GM19238 (cell line): ENCODE data around the gene LSG1.

Source experiments
- DNase-seq: peaks from one replicate; pipeline ENCODE4 v3.0.0; 2011; ENCODE audit warnings: low spot score; ENCODE audit not compliant: insufficient read length

The LSG1 gene

GRCh38 chr3:194671900-194672808 lies at the start of gene LSG1:
TSS of gene LSG1 (minus strand) at chr3:194672191. CDS start at chr3:194672162, 29 bp downstream.
- peak; percentile 77 for DNase-seq

- no peak for DNase-seq
Observed at GRCh38 chr3:194720048-194720447, 48.1 kb upstream of the LSG1 start.

- DNase-seq, result no peak
Observed at GRCh38 chr3:194718079-194718478, 46.1 kb upstream of the LSG1 start.

GRCh38 chr3:194715022-194715800 lies 43.2 kb upstream of the LSG1 start:
- DNase-seq, result no peak

- no peak for DNase-seq
Observed at GRCh38 chr3:194714564-194714963, 42.6 kb upstream of the LSG1 start.

- no peak for DNase-seq
Observed at GRCh38 chr3:194714137-194714455, 42.1 kb upstream of the LSG1 start.

GRCh38 chr3:194713299-194714136 lies 41.5 kb upstream of the LSG1 start:
- DNase-seq, result no peak

- DNase-seq, result no peak
Observed at GRCh38 chr3:194711913-194712312, 39.9 kb upstream of the LSG1 start.

GRCh38 chr3:194711286-194711685 lies 39.3 kb upstream of the LSG1 start:
- DNase-seq, result no peak

GRCh38 chr3:194707147-194707540 lies 35.2 kb upstream of the LSG1 start:
- DNase-seq, result no peak

GRCh38 chr3:194705761-194706160 lies 33.8 kb upstream of the LSG1 start:
- DNase-seq, result no peak

GRCh38 chr3:194705227-194705626 lies 33.2 kb upstream of the LSG1 start:
- no peak for DNase-seq

- no peak for DNase-seq
Observed at GRCh38 chr3:194702545-194702944, 30.6 kb upstream of the LSG1 start.

GRCh38 chr3:194696702-194697101 lies 24.7 kb upstream of the LSG1 start:
- DNase-seq, result no peak

- DNase-seq, result peak; percentile 73
Observed at GRCh38 chr3:194691481-194692283, 19.7 kb upstream of the LSG1 start.

GRCh38 chr3:194690501-194691372 lies 18.7 kb upstream of the LSG1 start:
- DNase-seq, result no peak

GRCh38 chr3:194689493-194689944 lies 17.5 kb upstream of the LSG1 start:
- no peak for DNase-seq

GRCh38 chr3:194688946-194689345 lies 17.0 kb upstream of the LSG1 start:
- DNase-seq, result no peak

GRCh38 chr3:194688200-194688740 lies 16.3 kb upstream of the LSG1 start:
- DNase-seq, result peak; percentile 64
